ENCODE data around the gene EVI5L. TPM values are rescaled to one million over a fixed set of nuclear protein-coding genes. Genes with fewer than 3 reads are reported as not detected.

EVI5L gene
- total and polyA plus RNA-seq, 3 donors from 2014 or later: 45.8 to 69.3 (median 68.9) TPM

GRCh38 chr19:7905859-7906258 is 75.8 kb downstream of the EVI5L start:
- Histone ChIP-seq H3K27me3 (no peaks in the 10 kb centered on the region), H3K4me1 (peaks cover 24% of the 10 kb centered on the region), H3K4me3 (no peak overlapping the region), H3K9me3 (no peaks in the 10 kb centered on the region), H3K27ac (no peak overlapping the region), H3K36me3 (ENCODE audit: low read depth, missing control alignments) (no peaks in the 10 kb centered on the region)
- DNase-seq: no peak
- intact Hi-C loops (cut with DNase I; ENCODE audit: low total_unique reads): no loop called here
- WGBS, 2 donors: 86 to 93% methylated on average over 10 of the region's 10 CpGs
- TF ChIP-seq POLR2A (IDR thresholded peaks at IDR 0.05) (no peak), CTCF (IDR thresholded peaks at IDR 0.05) (no peak)

GRCh38 chr19:7907122-7907521 is 77.1 kb downstream of the EVI5L start:
- H3K4me1 ChIP-seq: peaks cover 24% of the 10 kb centered on the region
- no peak overlapping the region for H3K4me3 ChIP-seq
- TF ChIP-seq CTCF (IDR thresholded peaks at IDR 0.05) (no peak), POLR2A (IDR thresholded peaks at IDR 0.05) (no peak)
- WGBS, 2 donors: 89 to 93% methylated on average over 19 of the region's 19 CpGs
- no peaks in the 10 kb centered on the region for H3K27me3 ChIP-seq
- no peaks in the 10 kb centered on the region for H3K9me3 ChIP-seq
- no peak overlapping the region for H3K27ac ChIP-seq
- intact Hi-C loops (cut with DNase I; ENCODE audit: low total_unique reads): no loop called here
- H3K36me3 ChIP-seq (ENCODE audit: low read depth, missing control alignments): no peaks in the 10 kb centered on the region
- no peak for DNase-seq

GRCh38 chr19:7907544-7907943 is 77.5 kb downstream of the EVI5L start:
- intact Hi-C loops (cut with DNase I; ENCODE audit: low total_unique reads): no loop called here
- no peak for DNase-seq
- Histone ChIP-seq H3K27ac (no peak overlapping the region), H3K4me1 (peaks cover 24% of the 10 kb centered on the region), H3K9me3 (no peaks in the 10 kb centered on the region), H3K27me3 (no peaks in the 10 kb centered on the region), H3K36me3 (ENCODE audit: low read depth, missing control alignments) (no peaks in the 10 kb centered on the region), H3K4me3 (no peak overlapping the region)
- 88 to 89% methylated on average over 6 to 11 of the region's 11 CpGs for WGBS, 2 donors
- TF ChIP-seq POLR2A (IDR thresholded peaks at IDR 0.05) (no peak), CTCF (IDR thresholded peaks at IDR 0.05) (no peak)

- Histone ChIP-seq H3K36me3 (ENCODE audit: low read depth, missing control alignments) (no peaks in the 10 kb centered on the region), H3K4me1 (peaks cover 18% of the 10 kb centered on the region), H3K9me3 (no peaks in the 10 kb centered on the region), H3K4me3 (no peak overlapping the region), H3K27ac (no peak overlapping the region), H3K27me3 (no peaks in the 10 kb centered on the region)
- no peak for TF ChIP-seq CTCF (IDR thresholded peaks at IDR 0.05)
- no peak for TF ChIP-seq POLR2A (IDR thresholded peaks at IDR 0.05)
- 77 to 85% methylated on average over 9 to 14 of the region's 14 CpGs for WGBS, 2 donors
- intact Hi-C loops (cut with DNase I; ENCODE audit: low total_unique reads): no loop called here
- DNase-seq: peak; percentile 59
Measured at GRCh38 chr19:7908078-7908699, 78.2 kb downstream of the EVI5L start.
